GM18520 (cell line): Measurements from ENCODE around the gene CFAP61.

Source experiments
- ATAC-seq: cut with Tn5 transposase; IDR thresholded peaks from one replicate; pipeline ENCODE4 v1.9.1; 2021; ENCODE audit not compliant: unreplicated experiment

Gene CFAP61

GRCh38 chr20:20362774-20363433 lies 310.6 kb downstream of the CFAP61 start:
- no peak for ATAC-seq

DNA sequence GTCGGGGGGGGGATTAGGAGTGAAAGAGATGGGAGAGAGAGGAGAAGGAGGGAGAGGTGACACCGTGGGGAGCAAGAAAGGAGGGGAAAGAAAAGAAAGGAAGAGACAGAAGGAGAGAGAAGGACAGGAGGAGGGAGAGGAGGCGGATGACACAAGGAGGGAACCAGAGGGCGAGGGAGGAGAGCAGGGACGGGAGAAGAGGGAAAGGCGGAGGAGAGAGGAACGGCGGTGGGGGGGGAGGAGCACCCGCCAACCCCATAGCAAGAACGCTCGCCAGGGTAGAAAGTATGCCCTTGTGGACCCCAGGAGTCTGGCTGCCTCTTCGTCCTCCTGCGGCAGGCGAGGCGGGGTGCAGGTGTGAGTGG lies 311.1 kb downstream of the CFAP61 start:
- ATAC-seq = no peak

DNA sequence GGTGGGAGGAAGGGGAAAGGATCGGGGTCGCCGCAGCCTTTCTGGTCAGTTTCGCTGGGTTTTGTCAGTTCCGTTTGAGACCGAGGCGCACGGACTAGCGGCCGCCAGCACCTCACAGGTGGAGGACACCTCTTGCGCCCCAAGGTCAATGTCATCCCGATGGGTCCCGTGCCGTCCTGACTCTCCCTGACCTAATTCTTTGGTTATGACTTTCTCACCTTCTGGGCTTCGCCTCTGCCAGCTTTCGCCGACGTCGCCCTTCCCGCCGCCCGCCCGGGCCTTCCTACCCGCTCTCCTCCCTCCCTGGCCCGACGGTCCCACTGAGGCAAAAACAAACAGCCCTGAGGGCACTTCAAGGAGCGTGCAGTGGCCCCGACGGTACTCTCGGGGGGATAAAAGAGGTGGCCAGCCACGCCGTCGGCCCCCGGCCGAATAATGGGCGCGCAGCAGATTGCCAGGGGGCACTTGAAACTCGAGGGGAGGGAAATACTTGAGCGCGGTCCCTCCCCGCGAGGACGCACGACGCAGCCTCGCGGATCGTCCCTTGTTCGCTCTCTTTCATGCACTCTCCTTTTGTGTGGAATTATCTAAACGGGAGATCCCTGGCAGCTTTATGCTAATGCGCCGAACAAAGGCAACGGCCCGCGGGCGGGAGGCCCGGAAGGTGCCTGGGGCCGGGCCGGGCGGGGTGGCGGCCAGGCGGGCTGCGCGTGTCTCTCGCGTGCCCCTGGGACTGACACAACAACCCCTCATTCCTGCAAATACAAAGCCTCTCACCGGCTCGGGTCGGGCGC lies 311.7 kb downstream of the CFAP61 start:
- no peak for ATAC-seq

DNA sequence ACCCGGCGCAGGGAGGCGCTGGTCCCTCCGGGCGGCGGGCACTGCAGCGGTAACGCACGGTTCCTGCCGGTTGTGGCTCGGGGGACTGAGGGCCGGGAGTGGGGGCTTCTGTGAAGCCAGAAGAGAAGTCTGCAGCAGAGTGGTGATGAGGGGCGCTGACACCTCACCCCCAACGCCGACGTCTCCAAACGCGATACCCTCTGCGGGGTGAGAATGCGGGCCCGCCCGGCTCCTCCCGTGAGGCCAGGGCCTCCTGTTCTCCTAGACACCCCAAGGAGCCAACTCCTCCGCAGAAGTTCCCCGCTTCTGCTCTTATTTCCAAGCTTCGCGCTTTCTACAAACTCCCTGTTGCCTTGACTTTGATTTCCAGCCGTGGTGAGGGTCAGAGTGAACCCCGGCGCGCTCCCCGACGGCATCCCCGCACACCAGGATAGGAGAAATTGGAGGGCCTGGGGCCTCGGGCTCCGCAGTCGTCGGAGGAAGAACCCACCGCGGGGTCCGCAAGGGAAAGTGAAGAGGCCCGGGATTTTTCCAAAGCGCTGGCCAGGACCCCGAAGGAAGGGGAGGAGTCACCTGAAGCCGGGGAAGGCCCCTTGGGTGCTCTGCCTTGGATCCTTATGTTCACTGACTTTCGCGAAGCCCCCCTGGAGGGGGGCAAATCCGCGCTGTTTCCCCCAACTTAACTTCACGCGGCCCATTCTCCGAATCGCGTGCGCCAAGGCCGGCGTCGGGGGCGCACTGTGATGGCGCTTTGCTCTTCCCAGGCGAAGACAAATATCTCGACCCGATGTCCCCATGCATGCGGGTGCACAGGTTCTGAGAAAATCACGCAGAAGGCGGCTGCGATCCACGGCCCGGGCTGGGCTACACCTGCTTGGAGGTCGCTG lies 312.5 kb downstream of the CFAP61 start:
- ATAC-seq = no peak

DNA sequence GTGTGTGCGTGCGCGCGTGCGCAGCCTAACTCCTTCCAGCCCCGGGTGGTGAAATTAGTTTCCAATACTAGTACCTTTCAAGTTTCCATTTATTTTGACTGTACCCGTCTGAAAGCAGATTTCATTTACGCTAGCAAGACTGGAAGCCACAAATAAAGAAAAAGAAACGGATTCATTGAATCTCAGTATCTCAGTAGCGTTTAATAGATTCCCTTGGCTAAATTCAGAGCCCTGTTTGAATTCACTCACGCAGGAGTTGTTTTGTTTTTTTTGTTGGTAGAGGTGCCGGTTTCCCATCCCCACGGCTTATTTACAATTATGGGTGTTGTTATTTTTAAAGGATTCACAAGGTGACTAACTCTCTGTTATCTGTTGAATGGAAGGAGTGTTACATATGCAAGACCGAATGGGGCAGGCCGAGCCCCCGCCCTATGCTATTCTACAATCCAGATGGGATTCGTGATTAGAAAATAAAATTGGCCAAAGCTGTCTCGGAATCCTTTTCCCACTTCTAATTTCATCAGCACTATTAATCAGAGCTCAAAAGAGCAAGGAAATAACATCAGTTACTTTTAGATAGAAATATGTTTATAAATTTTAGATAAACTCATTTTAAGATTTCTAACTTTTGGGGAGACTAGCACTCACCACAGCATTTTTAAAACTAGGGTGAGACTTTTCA lies 313.3 kb downstream of the CFAP61 start:
- ATAC-seq = no peak

DNA sequence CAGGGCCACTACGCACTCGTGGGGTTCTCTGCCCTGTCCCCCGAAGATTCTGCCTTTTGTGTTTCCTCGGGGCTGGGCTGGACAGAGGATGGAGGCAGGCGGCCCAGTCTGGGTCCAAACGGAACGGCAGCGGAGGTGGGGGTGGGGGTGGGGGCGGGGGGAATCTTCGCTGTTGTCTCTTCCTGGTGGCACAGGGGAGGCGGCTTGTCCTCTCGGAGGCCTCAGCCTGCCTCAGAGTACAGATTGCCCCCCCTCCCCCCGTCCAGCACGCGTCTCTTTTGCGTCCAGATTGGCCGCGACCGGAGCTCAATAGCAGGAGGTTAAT lies 314.2 kb downstream of the CFAP61 start:
- no peak for ATAC-seq

GRCh38 chr20:20366876-20367574 lies 314.7 kb downstream of the CFAP61 start:
- no peak for ATAC-seq

- no peak for ATAC-seq
These were observed 315.5 kb downstream of the CFAP61 start, which contains the start of gene INSM1 for GRCh38 chr20:20367575-20368417. Gene INSM1 (plus strand): TSS chr20:20368104. CDS start chr20:20368268, 164 bp downstream.

DNA sequence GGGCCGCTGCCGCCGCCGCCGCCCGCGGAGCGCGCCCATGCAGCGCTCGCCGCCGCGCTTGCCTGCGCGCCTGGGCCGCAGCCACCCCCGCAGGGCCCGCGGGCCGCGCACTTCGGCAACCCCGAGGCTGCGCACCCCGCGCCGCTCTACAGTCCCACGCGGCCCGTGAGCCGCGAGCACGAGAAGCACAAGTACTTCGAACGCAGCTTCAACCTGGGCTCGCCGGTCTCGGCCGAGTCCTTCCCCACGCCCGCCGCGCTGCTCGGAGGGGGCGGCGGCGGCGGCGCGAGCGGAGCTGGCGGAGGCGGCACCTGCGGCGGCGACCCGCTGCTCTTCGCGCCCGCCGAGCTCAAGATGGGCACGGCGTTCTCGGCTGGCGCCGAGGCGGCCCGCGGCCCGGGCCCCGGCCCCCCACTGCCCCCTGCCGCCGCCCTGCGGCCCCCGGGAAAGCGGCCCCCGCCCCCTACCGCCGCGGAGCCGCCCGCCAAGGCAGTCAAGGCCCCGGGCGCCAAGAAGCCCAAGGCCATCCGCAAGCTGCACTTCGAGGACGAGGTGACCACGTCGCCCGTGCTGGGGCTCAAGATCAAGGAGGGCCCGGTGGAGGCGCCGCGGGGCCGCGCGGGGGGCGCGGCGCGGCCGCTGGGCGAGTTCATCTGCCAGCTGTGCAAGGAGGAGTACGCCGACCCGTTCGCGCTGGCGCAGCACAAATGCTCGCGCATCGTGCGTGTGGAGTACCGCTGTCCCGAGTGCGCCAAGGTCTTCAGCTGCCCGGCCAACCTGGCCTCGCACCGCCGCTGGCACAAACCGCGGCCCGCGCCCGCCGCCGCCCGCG lies 316.3 kb downstream of the CFAP61 start:
- no peak for ATAC-seq

DNA sequence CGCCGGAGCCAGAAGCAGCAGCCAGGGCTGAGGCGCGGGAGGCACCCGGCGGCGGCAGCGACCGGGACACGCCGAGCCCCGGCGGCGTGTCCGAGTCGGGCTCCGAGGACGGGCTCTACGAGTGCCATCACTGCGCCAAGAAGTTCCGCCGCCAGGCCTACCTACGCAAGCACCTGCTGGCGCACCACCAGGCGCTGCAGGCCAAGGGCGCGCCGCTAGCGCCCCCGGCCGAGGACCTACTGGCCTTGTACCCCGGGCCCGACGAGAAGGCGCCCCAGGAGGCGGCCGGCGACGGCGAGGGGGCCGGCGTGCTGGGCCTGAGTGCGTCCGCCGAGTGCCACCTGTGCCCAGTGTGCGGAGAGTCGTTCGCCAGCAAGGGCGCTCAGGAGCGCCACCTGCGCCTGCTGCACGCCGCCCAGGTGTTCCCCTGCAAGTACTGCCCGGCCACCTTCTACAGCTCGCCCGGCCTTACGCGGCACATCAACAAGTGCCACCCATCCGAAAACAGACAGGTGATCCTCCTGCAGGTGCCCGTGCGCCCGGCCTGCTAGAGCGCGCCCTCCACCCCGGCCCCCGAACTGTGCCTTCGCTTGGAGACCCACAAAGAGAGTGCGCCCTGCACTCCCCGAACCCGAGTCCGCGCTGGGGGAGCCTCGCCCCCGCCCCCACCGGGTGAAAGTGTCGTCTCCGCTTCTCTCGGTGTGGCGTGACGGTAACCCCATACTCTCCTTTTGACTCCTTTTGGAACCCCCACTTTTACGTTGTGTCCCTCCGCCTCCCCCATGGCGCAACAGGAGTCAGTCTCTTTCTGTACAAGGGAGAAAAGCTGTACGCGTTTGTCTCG lies 317.1 kb downstream of the CFAP61 start:
- ATAC-seq = no peak

DNA sequence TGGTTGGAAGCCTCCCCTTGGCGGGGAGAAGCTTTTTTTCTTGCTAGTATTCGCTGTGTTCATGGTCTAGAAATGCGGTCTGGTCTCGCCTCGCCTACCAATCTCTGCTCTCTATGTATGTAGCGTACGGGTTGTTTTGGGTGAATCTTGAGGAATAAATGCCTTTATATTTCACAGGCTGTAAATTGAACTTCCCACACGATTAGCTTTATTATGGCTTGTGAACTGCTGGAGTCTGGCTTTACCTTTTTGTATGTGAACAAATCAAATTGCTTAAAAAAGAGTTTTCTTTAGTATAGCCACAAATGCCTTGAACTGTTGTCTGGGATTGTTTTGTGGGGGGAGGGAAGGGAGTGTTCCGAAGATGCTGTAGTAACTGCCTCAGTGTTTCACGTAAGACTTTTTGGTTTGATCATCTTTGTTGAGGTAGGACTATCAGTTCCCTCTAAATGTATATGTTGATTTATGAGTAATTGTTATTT lies 317.8 kb downstream of the CFAP61 start:
- no peak for ATAC-seq

GRCh38 chr20:20371083-20371482 lies 318.8 kb downstream of the CFAP61 start:
- no peak for ATAC-seq

- ATAC-seq = no peak
These were observed 319.3 kb downstream of the CFAP61 start for GRCh38 chr20:20371681-20372080.

DNA sequence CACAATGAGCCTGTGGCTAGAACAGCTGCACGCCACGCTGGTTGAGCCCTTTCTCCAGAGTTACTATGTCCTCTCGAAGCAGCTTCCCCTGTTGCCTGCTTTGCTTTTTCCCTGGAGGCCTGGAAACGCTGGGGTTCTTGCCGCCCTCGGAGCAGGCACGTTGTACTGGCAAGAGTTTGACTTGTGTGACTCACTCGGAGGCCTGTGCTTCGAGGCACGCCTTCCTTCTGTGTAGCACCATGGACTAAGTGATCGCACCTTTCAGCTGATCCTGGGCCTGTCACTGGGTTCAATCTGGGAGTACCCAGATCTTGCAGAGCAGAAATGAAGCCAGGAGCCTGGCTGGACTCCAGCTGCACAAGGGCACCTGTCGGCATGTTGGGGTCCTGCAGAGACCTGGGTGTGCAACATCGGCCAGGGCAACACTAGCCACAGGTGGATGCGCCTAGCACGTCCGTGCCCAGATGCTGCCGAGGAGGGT lies 320.8 kb downstream of the CFAP61 start:
- ATAC-seq = no peak

GRCh38 chr20:20375862-20376261 lies 323.5 kb downstream of the CFAP61 start:
- no peak for ATAC-seq

- ATAC-seq = no peak
These were observed 333.9 kb downstream of the CFAP61 start for GRCh38 chr20:20386192-20386591.

- no peak for ATAC-seq
These were observed 338.1 kb downstream of the CFAP61 start for GRCh38 chr20:20390393-20390792.

DNA sequence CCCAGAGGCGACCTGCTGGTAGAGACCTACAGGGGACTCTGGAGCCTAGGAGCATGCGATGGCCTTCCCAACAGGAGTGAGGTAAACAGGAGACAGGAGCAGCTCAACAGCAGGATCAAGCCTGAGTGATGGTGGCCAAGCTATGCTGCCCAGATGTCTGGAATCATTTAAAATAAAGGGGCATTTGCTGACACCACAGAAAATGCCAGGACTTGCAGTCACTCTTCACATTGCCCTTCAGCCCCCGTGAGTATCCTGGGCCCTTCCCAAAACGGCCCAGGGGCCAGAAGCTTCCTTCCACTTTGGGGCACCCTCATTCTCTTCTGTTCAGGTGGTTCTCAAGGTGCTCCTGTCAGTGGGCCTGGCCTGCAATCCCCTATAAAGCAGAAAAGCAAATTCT lies 338.8 kb downstream of the CFAP61 start:
- ATAC-seq = no peak
